IPS DF 4.7 (cell line): ENCODE results near the gene DUSP3.

Source experiments
- DNase-seq: peaks from one replicate; pipeline ENCODE4 v3.0.0-alpha.2; 2013; ENCODE audit warnings: low spot score; ENCODE audit errors: extremely low read depth

Gene DUSP3

GRCh38 chr17:43778337-43779144, at the start of gene DUSP3:
Gene DUSP3, minus strand, starts transcription at chr17:43778977. Its CDS starts 53 bp downstream, at chr17:43778924.
- DNase-seq, result no peak

- DNase-seq, result no peak
Observed at GRCh38 chr17:43827596-43827995, 48.8 kb upstream of the DUSP3 start.

- no peak for DNase-seq
Observed at GRCh38 chr17:43826206-43826605, 47.4 kb upstream of the DUSP3 start.

GRCh38 chr17:43825567-43825966, 46.8 kb upstream of the DUSP3 start:
- no peak for DNase-seq

GRCh38 chr17:43823350-43824084, 44.7 kb upstream of the DUSP3 start:
- DNase-seq, result no peak

- no peak for DNase-seq
Observed at GRCh38 chr17:43822570-43823190, 43.9 kb upstream of the DUSP3 start.

GRCh38 chr17:43820759-43821158, 42.0 kb upstream of the DUSP3 start:
- DNase-seq, result no peak

- no peak for DNase-seq
Observed at GRCh38 chr17:43818966-43819365, 40.2 kb upstream of the DUSP3 start.

- no peak for DNase-seq
Observed at GRCh38 chr17:43817826-43818225, 39.0 kb upstream of the DUSP3 start.

- DNase-seq, result no peak
Observed at GRCh38 chr17:43816336-43817320, 37.9 kb upstream of the DUSP3 start.

- no peak for DNase-seq
Observed at GRCh38 chr17:43814714-43815113, 35.9 kb upstream of the DUSP3 start.

GRCh38 chr17:43814026-43814425, 35.2 kb upstream of the DUSP3 start:
- no peak for DNase-seq

GRCh38 chr17:43813386-43813785, 34.6 kb upstream of the DUSP3 start:
- no peak for DNase-seq

GRCh38 chr17:43812396-43813265, 33.9 kb upstream of the DUSP3 start:
- no peak for DNase-seq

GRCh38 chr17:43810823-43811222, 32.0 kb upstream of the DUSP3 start:
- no peak for DNase-seq

- DNase-seq, result no peak
Observed at GRCh38 chr17:43810226-43810715, 31.5 kb upstream of the DUSP3 start.

GRCh38 chr17:43809121-43809520, 30.3 kb upstream of the DUSP3 start:
- no peak for DNase-seq

- no peak for DNase-seq
Observed at GRCh38 chr17:43808076-43808475, 29.3 kb upstream of the DUSP3 start.

GRCh38 chr17:43805117-43805516, 26.3 kb upstream of the DUSP3 start:
- no peak for DNase-seq

- DNase-seq, result peak; percentile 38
Observed at GRCh38 chr17:43803758-43804157, 25.0 kb upstream of the DUSP3 start.
